ENCODE measurements around the gene PFN3.

Gene PFN3

GRCh38 chr5:177353093-177353492 lies 47.4 kb downstream of the PFN3 start:
- peak overlapping the region; percentile 99 for H3K27ac ChIP-seq (replicated peaks)
- peak in 1 of 2 experiments; percentile 63 for DNase-seq (ENCODE audit: low read depth in 1 of 2, low spot score in 1 of 2)
- TF ChIP-seq SPI1 (IDR thresholded peaks at IDR 0.05; ENCODE audit: borderline replicate concordance, low read depth) (peak; percentile 90), POLR2AphosphoS5 (IDR thresholded peaks at IDR 0.05; ENCODE audit: low read depth) (no peak)
- no peak overlapping the region for H3K4me3 ChIP-seq (replicated peaks; ENCODE audit: insufficient read depth, low read length)
- no peaks in the 10 kb centered on the region for H3K27me3 ChIP-seq (ENCODE audit: insufficient read depth, poor library complexity, severe bottlenecking)

- peak; percentile 88 to 97 for DNase-seq (ENCODE audit: low read depth in 1 of 2, low spot score in 1 of 2)
- Histone ChIP-seq H3K4me3 (replicated peaks; ENCODE audit: insufficient read depth, low read length) (peak within 1 kb of the TSS; percentile 90), H3K27me3 (ENCODE audit: insufficient read depth, poor library complexity, severe bottlenecking) (no peaks in the 10 kb centered on the region), H3K27ac (replicated peaks) (peak within 1 kb of the TSS; percentile 99)
- TF ChIP-seq SPI1 (IDR thresholded peaks at IDR 0.05; ENCODE audit: borderline replicate concordance, low read depth) (peak; percentile 71; the same call in 1 of the 2 replicates), POLR2AphosphoS5 (IDR thresholded peaks at IDR 0.05; ENCODE audit: low read depth) (peak; percentile 90), REST (IDR thresholded peaks at IDR 0.05; ENCODE audit: insufficient replicate concordance, low read depth) (peak; percentile 50), GABPA (IDR thresholded peaks at IDR 0.05; ENCODE audit: low read depth) (peak; percentile 99), CTCF (IDR thresholded peaks at IDR 0.05; ENCODE audit: insufficient read depth, low read length) (no peak)
Observed at GRCh38 chr5:177351392-177352329, 48.8 kb downstream of the PFN3 start, which contains the start of gene LMAN2. Gene LMAN2 (minus strand): TSS chr5:177351668. CDS start chr5:177351647, 21 bp downstream.

- TF ChIP-seq CTCF (IDR thresholded peaks at IDR 0.05; ENCODE audit: insufficient read depth, low read length): no peak
- TF ChIP-seq POLR2AphosphoS5 (IDR thresholded peaks at IDR 0.05; ENCODE audit: low read depth): no peak
- TF ChIP-seq SPI1 (IDR thresholded peaks at IDR 0.05; ENCODE audit: borderline replicate concordance, low read depth): no peak
- TF ChIP-seq GABPA (IDR thresholded peaks at IDR 0.05; ENCODE audit: low read depth): no peak
- Histone ChIP-seq H3K27ac (replicated peaks) (peak overlapping the region; percentile 99), H3K4me3 (replicated peaks; ENCODE audit: insufficient read depth, low read length) (peak overlapping the region; percentile 90), H3K27me3 (ENCODE audit: insufficient read depth, poor library complexity, severe bottlenecking) (no peaks in the 10 kb centered on the region)
- no peak for DNase-seq (ENCODE audit: low read depth in 1 of 2, low spot score in 1 of 2)
Observed at GRCh38 chr5:177350776-177351391, 49.6 kb downstream of the PFN3 start.
